Hypothalamus (tissue), 51 donors: ENCODE data around the gene BPIFA1.

Experiments used
- DNase-seq, 51 donors: peaks; one replicate each; lab custom pipeline; 2025; lab: John Stamatoyannopoulos, UW

The BPIFA1 gene

GRCh38 chr20:33239979-33240736 lies 4.4 kb downstream of the BPIFA1 start:
- no peak for DNase-seq

- no peak for DNase-seq
These were observed 5.1 kb downstream of the BPIFA1 start for GRCh38 chr20:33240923-33241322.

- no peak for DNase-seq
These were observed 6.7 kb downstream of the BPIFA1 start for GRCh38 chr20:33242319-33243100.

- DNase-seq: no peak
These were observed 10.3 kb downstream of the BPIFA1 start for GRCh38 chr20:33246077-33246476.

- DNase-seq: peak in 1 of 51 donors; percentile 27
These were observed 13.7 kb downstream of the BPIFA1 start for GRCh38 chr20:33249456-33249855.

GRCh38 chr20:33250666-33251065 lies 14.9 kb downstream of the BPIFA1 start:
- DNase-seq: no peak

GRCh38 chr20:33251496-33251895 lies 15.7 kb downstream of the BPIFA1 start:
- DNase-seq: no peak

- no peak for DNase-seq
These were observed 16.7 kb downstream of the BPIFA1 start for GRCh38 chr20:33252460-33252859.

GRCh38 chr20:33255005-33255404 lies 19.2 kb downstream of the BPIFA1 start:
- no peak for DNase-seq

GRCh38 chr20:33257237-33257636 lies 21.4 kb downstream of the BPIFA1 start:
- no peak for DNase-seq

GRCh38 chr20:33259371-33259770 lies 23.6 kb downstream of the BPIFA1 start:
- DNase-seq: no peak

GRCh38 chr20:33261465-33261864 lies 25.7 kb downstream of the BPIFA1 start:
- no peak for DNase-seq

- peak in 34 of 51 donors; percentile 5 to 71 (median 22) for DNase-seq
These were observed 26.9 kb downstream of the BPIFA1 start for GRCh38 chr20:33262658-33263065.

GRCh38 chr20:33263784-33264183 lies 28.0 kb downstream of the BPIFA1 start:
- DNase-seq: peak in 3 of 51 donors; percentile 13 to 19 (median 15)

- DNase-seq: no peak
These were observed 31.9 kb downstream of the BPIFA1 start for GRCh38 chr20:33267701-33268100.

- DNase-seq: no peak
These were observed 36.5 kb downstream of the BPIFA1 start for GRCh38 chr20:33272155-33272873.

GRCh38 chr20:33273117-33273851 lies 37.5 kb downstream of the BPIFA1 start:
- DNase-seq: peak in 1 of 51 donors; percentile 38

GRCh38 chr20:33275215-33275614 lies 39.4 kb downstream of the BPIFA1 start:
- DNase-seq: no peak

- DNase-seq: no peak
These were observed 40.1 kb downstream of the BPIFA1 start for GRCh38 chr20:33275871-33276270.

- DNase-seq: no peak
These were observed 40.7 kb downstream of the BPIFA1 start for GRCh38 chr20:33276303-33277113.
